ENCODE measurements around the gene CKS2. TPM values are rescaled to one million over a fixed set of nuclear protein-coding genes. Genes with fewer than 3 reads are reported as not detected.

The CKS2 gene
- total and polyA plus RNA-seq, 2 of the 4 experiments (the other 2 are of a cell fraction) = 192 to 261 TPM

DNA sequence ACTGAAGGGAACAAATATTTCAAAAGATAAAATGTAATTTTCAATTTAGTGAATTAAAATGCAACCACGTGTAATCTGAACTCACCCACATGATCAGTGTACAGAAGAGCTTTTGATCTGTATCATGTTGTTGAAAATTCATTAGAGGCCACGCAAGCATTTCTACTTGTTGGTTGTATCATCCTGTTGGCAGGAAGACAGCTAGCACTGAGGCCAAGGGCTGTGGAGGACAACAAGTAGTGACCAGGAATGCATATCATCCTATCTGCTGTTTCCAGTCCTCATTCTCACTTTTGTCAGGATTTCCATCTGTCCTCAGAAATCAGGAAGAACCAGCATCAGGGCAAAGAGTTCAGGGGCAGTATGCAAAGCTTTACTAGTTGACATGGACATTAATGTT is 29.9 kb upstream of the CKS2 start:
- no peak overlapping the region for H2BK5ac ChIP-seq (ENCODE audit: low read depth, low read length, poor library complexity, severe bottlenecking)
- peaks cover 7% of the 10 kb centered on the region; the same call in 1 of the 2 replicates for H3K4me1 ChIP-seq (ENCODE audit: control insufficient read depth, insufficient read depth, low read length)
- no peak overlapping the region for H4K91ac ChIP-seq (ENCODE audit: insufficient read depth, low read depth, low read length)
- DNase-seq = no peak
- peak overlapping the region; percentile 38; the same call in 1 of the 2 replicates for H2AK5ac ChIP-seq (ENCODE audit: low read depth, low read length)
- no peak overlapping the region for H3K18ac ChIP-seq (ENCODE audit: low read depth, low read length)
- no peak overlapping the region for H3K4me3 ChIP-seq (ENCODE audit: insufficient read depth, low read depth, low read length)
- no CpG with 5 or more reads among the region's 2 CpGs for WGBS, 2 experiments (ENCODE audit: extremely low coverage in 2 of 2, insufficient read length in 1 of 2)
- no peaks in the 10 kb centered on the region for H4K20me1 ChIP-seq (ENCODE audit: insufficient read depth, low read length)
- ChIA-PET CTCF (no interaction called here), POLR2A (ENCODE audit: unreplicated experiment) (no interaction called here)
- H3K9me1 ChIP-seq (ENCODE audit: insufficient read depth, low read length) = no peaks in the 10 kb centered on the region
- no peak overlapping the region for H2BK120ac ChIP-seq (ENCODE audit: low read depth, low read length)
- dilution Hi-C loops (cut with HindIII; ENCODE audit: low sequenced_read_pairs, unreplicated experiment) = no loop called here
- no peak overlapping the region for H3K9ac ChIP-seq (ENCODE audit: low read depth, low read length)
- no peak overlapping the region for H4K8ac ChIP-seq (ENCODE audit: low read depth in 2 of 2, low read length in 2 of 2)
- no peaks in the 10 kb centered on the region for H3K36me3 ChIP-seq (ENCODE audit: control insufficient read depth, insufficient read depth, low read length)
- no peak overlapping the region for H3K4me2 ChIP-seq (ENCODE audit: low read depth, low read length)
- no peaks in the 10 kb centered on the region for H3K9me3 ChIP-seq (ENCODE audit: control insufficient read depth, insufficient read depth, low read length)
- no peak overlapping the region for H2BK15ac ChIP-seq (ENCODE audit: low read depth, low read length)
- no peak overlapping the region for H3K56ac ChIP-seq (ENCODE audit: extremely low read depth, insufficient read depth, low read length)
- no peak overlapping the region for H4K5ac ChIP-seq (ENCODE audit: low read depth, low read length)
- BruUV-seq (replicated peaks) = no TSS peak
- intact Hi-C loops (cut with micrococcal nuclease) = no loop called here
- no peak overlapping the region for H3K4ac ChIP-seq (ENCODE audit: low read depth, low read length)
- no peak overlapping the region for H3K23ac ChIP-seq (ENCODE audit: low read depth, low read length)
- in situ Hi-C loops (cut with MboI; ENCODE audit: low sequenced_read_pairs) = no loop called here
- no peak overlapping the region for H2AK9ac ChIP-seq (replicated peaks; ENCODE audit: low read depth, low read length, poor library complexity)
- no peak overlapping the region for H3K27ac ChIP-seq (ENCODE audit: insufficient read depth, low read length)
- H2AFZ ChIP-seq (replicated peaks; ENCODE audit: low read length, poor library complexity) = no peak overlapping the region
- no peaks in the 10 kb centered on the region for H3K79me1 ChIP-seq (ENCODE audit: low read depth in 1 of 2, low read length in 2 of 2)
- H3K27me3 ChIP-seq (ENCODE audit: control insufficient read depth, insufficient read depth, low read length) = no peaks in the 10 kb centered on the region
- no peak overlapping the region for H2BK20ac ChIP-seq (ENCODE audit: low read depth, low read length)
- no peak for ATAC-seq (ENCODE audit: low read depth)
- no peak for TF ChIP-seq NFE2L2 (IDR thresholded peaks at IDR 0.05; ENCODE audit: low read depth, low read length)
- TF ChIP-seq, protein P1, sequence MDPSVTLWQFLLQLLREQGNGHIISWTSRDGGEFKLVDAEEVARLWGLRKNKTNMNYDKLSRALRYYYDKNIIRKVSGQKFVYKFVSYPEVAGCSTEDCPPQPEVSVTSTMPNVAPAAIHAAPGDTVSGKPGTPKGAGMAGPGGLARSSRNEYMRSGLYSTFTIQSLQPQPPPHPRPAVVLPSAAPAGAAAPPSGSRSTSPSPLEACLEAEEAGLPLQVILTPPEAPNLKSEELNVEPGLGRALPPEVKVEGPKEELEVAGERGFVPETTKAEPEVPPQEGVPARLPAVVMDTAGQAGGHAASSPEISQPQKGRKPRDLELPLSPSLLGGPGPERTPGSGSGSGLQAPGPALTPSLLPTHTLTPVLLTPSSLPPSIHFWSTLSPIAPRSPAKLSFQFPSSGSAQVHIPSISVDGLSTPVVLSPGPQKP (IDR thresholded peaks at IDR 0.05; ENCODE audit: borderline replicate concordance, low read depth, low read length) = no peak
- no peak for TF ChIP-seq BHLHE40 (IDR thresholded peaks at IDR 0.05; ENCODE audit: low read depth, low read length)
- TF ChIP-seq RAD21 (IDR thresholded peaks at IDR 0.05; ENCODE audit: low read length) = no peak
- TF ChIP-seq SMC3 (IDR thresholded peaks at IDR 0.05; ENCODE audit: low read depth, low read length) = no peak
- no peak for TF ChIP-seq CHD1 (IDR thresholded peaks at IDR 0.05; ENCODE audit: low read depth, low read length)
- TF ChIP-seq, protein P2, sequence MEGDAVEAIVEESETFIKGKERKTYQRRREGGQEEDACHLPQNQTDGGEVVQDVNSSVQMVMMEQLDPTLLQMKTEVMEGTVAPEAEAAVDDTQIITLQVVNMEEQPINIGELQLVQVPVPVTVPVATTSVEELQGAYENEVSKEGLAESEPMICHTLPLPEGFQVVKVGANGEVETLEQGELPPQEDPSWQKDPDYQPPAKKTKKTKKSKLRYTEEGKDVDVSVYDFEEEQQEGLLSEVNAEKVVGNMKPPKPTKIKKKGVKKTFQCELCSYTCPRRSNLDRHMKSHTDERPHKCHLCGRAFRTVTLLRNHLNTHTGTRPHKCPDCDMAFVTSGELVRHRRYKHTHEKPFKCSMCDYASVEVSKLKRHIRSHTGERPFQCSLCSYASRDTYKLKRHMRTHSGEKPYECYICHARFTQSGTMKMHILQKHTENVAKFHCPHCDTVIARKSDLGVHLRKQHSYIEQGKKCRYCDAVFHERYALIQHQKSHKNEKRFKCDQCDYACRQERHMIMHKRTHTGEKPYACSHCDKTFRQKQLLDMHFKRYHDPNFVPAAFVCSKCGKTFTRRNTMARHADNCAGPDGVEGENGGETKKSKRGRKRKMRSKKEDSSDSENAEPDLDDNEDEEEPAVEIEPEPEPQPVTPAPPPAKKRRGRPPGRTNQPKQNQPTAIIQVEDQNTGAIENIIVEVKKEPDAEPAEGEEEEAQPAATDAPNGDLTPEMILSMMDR (conservative IDR thresholded peaks at IDR 0.05; ENCODE audit: low read depth, low read length) = no peak
- no peak for TF ChIP-seq FOS (IDR thresholded peaks at IDR 0.05; ENCODE audit: low read depth, low read length)
- TF ChIP-seq CEBPB (IDR thresholded peaks at IDR 0.05; ENCODE audit: low read depth, low read length) = no peak
- TF ChIP-seq POLR2A (IDR thresholded peaks at IDR 0.05; ENCODE audit: low read depth, low read length) = no peak
- no peak for TF ChIP-seq MAFK (IDR thresholded peaks at IDR 0.05; ENCODE audit: low read depth, low read length)
- TF ChIP-seq RFX5 (IDR thresholded peaks at IDR 0.05; ENCODE audit: low read depth, low read length) = no peak
- no peak for TF ChIP-seq MXI1 (IDR thresholded peaks at IDR 0.05; ENCODE audit: borderline replicate concordance, low read depth, low read length)
- TF ChIP-seq, protein P3, sequence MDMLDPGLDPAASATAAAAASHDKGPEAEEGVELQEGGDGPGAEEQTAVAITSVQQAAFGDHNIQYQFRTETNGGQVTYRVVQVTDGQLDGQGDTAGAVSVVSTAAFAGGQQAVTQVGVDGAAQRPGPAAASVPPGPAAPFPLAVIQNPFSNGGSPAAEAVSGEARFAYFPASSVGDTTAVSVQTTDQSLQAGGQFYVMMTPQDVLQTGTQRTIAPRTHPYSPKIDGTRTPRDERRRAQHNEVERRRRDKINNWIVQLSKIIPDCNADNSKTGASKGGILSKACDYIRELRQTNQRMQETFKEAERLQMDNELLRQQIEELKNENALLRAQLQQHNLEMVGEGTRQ (IDR thresholded peaks at IDR 0.05; ENCODE audit: low read depth, low read length) = no peak
- TF ChIP-seq MAZ (IDR thresholded peaks at IDR 0.05; ENCODE audit: borderline replicate concordance, low read depth, low read length) = no peak
- no peak for TF ChIP-seq RCOR1 (IDR thresholded peaks at IDR 0.05; ENCODE audit: insufficient replicate concordance, low read length)
- H3K14ac ChIP-seq (replicated peaks; ENCODE audit: low read depth, low read length) = no peak overlapping the region

Measured in IMR-90 (cell line).